ENCODE results near the gene ADGRE2.

Gene ADGRE2

DNA sequence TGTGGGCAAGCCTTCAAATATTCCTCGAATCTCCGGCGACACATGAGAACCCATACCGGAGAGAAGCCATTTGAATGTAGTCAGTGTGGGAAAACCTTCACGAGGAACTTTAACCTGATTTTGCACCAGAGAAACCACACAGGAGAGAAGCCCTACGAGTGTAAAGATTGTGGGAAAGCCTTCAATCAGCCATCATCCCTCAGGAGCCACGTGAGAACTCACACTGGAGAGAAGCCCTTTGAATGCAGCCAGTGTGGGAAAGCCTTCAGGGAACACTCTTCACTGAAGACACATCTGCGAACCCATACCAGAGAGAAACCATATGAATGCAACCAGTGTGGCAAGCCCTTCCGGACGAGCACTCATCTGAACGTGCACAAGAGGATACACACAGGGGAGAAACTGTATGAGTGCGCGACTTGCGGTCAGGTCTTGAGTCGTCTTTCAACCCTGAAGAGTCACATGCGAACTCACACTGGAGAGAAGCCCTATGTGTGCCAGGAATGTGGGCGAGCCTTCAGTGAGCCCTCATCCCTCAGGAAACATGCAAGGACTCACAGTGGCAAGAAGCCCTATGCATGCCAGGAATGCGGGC, 59.7 kb downstream of the ADGRE2 start:
- in situ Hi-C loops (cut with MboI; ENCODE audit: low pct_unique_long_range_greater_than_20kb, low sequenced_read_pairs, unreplicated experiment), result no loop called here
- DNase-seq (ENCODE audit: low spot score), result no peak
- TF ChIP-seq CTCF (IDR thresholded peaks at IDR 0.05; ENCODE audit: extremely low read depth, insufficient read depth, missing control alignments), result no peak

- DNase-seq (ENCODE audit: low spot score), result no peak
- TF ChIP-seq CTCF (IDR thresholded peaks at IDR 0.05; ENCODE audit: extremely low read depth, insufficient read depth, missing control alignments), result no peak
- in situ Hi-C loops (cut with MboI; ENCODE audit: low pct_unique_long_range_greater_than_20kb, low sequenced_read_pairs, unreplicated experiment), result no loop called here
Observed at GRCh38 chr19:14715841-14716240, 62.5 kb downstream of the ADGRE2 start.

DNA sequence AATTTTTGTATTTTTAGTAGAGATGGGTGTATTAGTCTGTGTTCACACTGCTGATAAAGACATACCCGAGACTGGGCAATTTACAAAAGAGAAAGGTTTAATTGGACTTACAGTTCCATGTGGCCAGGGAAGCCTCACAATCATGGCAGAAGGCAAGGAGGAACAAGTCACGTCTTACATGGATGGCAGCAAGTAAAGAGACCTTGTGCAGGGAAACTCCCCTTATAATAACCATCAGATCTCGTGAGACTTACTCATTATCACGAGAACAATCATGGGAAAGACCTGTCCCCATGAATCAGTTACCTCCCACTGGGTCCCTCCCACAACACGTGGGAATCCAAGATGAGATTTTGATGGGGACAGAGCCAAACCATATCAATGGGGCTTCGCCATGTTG, 73.9 kb downstream of the ADGRE2 start:
- in situ Hi-C loops (cut with MboI; ENCODE audit: low pct_unique_long_range_greater_than_20kb, low sequenced_read_pairs, unreplicated experiment), result no loop called here
- DNase-seq (ENCODE audit: low spot score), result no peak
- no peak for TF ChIP-seq CTCF (IDR thresholded peaks at IDR 0.05; ENCODE audit: extremely low read depth, insufficient read depth, missing control alignments)

DNA sequence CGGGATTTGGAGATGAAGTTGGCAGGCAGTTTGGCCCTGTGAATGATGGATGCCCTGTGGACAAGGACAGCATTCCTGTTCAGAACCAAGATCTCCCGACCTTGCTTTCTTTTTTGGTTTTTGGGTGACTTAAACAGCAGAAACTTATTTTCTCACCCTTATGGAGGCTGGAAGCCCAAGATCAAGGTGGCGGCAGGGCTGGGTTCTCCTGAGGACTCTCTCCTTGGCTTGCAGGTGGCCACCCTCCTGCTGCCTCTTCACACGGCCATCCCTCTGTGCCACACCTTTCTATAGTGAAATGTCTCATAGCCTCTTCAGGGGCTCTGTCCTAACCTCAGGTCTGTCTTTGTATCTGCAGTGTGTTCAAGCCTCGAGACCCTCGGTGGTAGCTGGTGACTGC, 74.5 kb downstream of the ADGRE2 start:
- in situ Hi-C loops (cut with MboI; ENCODE audit: low pct_unique_long_range_greater_than_20kb, low sequenced_read_pairs, unreplicated experiment), result no loop called here
- no peak for TF ChIP-seq CTCF (IDR thresholded peaks at IDR 0.05; ENCODE audit: extremely low read depth, insufficient read depth, missing control alignments)
- no peak for DNase-seq (ENCODE audit: low spot score)

GRCh38 chr19:14700711-14701375, 77.5 kb downstream of the ADGRE2 start:
- TF ChIP-seq CTCF (IDR thresholded peaks at IDR 0.05; ENCODE audit: extremely low read depth, insufficient read depth, missing control alignments), result no peak
- DNase-seq (ENCODE audit: low spot score), result no peak
- in situ Hi-C loops (cut with MboI; ENCODE audit: low pct_unique_long_range_greater_than_20kb, low sequenced_read_pairs, unreplicated experiment), result no loop called here

DNA sequence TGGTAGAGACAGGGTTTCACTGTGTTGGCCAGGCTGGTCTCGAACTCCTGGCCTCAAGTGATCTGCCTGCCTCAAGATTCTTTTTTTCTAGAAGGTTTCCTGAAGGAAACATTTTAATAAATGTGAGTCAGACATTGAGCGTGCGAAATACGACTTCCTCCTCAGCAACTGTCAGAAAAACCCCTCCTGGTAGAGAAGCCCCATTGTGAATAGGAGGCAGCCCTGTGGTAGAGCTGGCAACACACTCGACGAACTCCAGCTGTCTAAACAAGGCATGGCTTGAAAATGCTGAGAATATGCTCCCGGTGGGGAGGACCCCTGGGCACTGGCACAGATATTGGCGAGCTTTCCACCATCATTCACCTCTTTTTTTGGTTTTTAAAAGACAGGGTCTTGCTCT, 78.7 kb downstream of the ADGRE2 start:
- no peak for DNase-seq (ENCODE audit: low spot score)
- in situ Hi-C loops (cut with MboI; ENCODE audit: low pct_unique_long_range_greater_than_20kb, low sequenced_read_pairs, unreplicated experiment), result no loop called here
- TF ChIP-seq CTCF (IDR thresholded peaks at IDR 0.05; ENCODE audit: extremely low read depth, insufficient read depth, missing control alignments), result no peak

Data from GM13977 (cell line).